Transverse colon (tissue), 4 donors: ENCODE data around the gene ZNF524. TPM values are rescaled to one million over a fixed set of nuclear protein-coding genes. Genes with fewer than 3 reads are reported as not detected.

Experiments
- DNase-seq: peaks from one replicate; pipeline ENCODE4 v3.0.0-alpha.2; 2019
- H3K27ac ChIP-seq, 4 donors: fragments of 200-600 bp; sonication (generic); 2 replicates each; pipeline ENCODE4 v1.5.1; 2016 to 2018; ENCODE audit warnings: inconsistent platforms in 4 of 4
- H3K27me3 ChIP-seq: fragments of 200-600 bp; sonication (generic); 2 replicates; pipeline ENCODE4 v1.5.1; 2017; ENCODE audit warnings: inconsistent platforms
- H3K36me3 ChIP-seq, 4 donors: fragments of 200-600 bp; sonication (generic); 2 replicates each; pipeline ENCODE4 v1.5.1; 2017 to 2019; ENCODE audit warnings: inconsistent platforms in 4 of 4
- H3K4me1 ChIP-seq, 4 donors: fragments of 200-600 bp; sonication (generic); 2 replicates each; pipeline ENCODE4 v1.5.1; 2017 to 2020; ENCODE audit warnings: inconsistent platforms in 4 of 4
- H3K4me3 ChIP-seq, 4 donors: fragments of 200-600 bp; sonication (generic); 1 replicate in 1 of 4; 2 replicates in 3 of 4; pipeline versions ENCODE4 v1.5.1 to v1.6.1; 2017 to 2019; ENCODE audit warnings: inconsistent platforms in 4 of 4
- H3K9me3 ChIP-seq, 2 donors: fragments of 200-600 bp; sonication (generic); 2 replicates each; pipeline ENCODE4 v1.5.1; 2017 to 2019; ENCODE audit warnings: inconsistent platforms in 2 of 2
- CTCF ChIP-seq, 5 experiments: fragments of 200-600 bp in 3 of 5; fragments of 450-650 bp in 2 of 5; sonication (generic) in 3 of 5; IDR thresholded peaks; 1 replicate in 2 of 5; 2 replicates in 3 of 5; pipeline ENCODE4 v1.5.1; 2016 to 2017; ENCODE audit warnings: antibody characterized with exemption in 5 of 5, inconsistent platforms in 3 of 5, mild to moderate bottlenecking in 2 of 5, moderate library complexity in 1 of 5
- EP300 ChIP-seq: sonication (generic); formaldehyde crosslinking; IDR thresholded peaks from one replicate; pipeline ENCODE4 v1.6.1; 2017; ENCODE audit warnings: antibody characterized with exemption, low read depth
- POLR2A ChIP-seq: fragments of 450-650 bp; IDR thresholded peaks from one replicate; pipeline ENCODE4 v1.6.1; 2016; ENCODE audit warnings: antibody characterized with exemption, mild to moderate bottlenecking, moderate library complexity
- POLR2AphosphoS5 ChIP-seq, 3 donors: sonication (generic); formaldehyde crosslinking; IDR thresholded peaks; one replicate each; pipeline ENCODE4 v1.6.1; 2016; ENCODE audit warnings: antibody characterized with exemption in 3 of 3
- WGBS, 2 donors: methylation state at CpG; one replicate each; pipeline ENCODE4 v1.1.5; 2018; ENCODE audit warnings: low coverage in 1 of 2; 5-methylcytosine and 5-hydroxymethylcytosine counted together
- in situ Hi-C, 4 donors: fragments of 200-750 bp; cut with MboI; loops; one replicate each; pipeline versions ENCODE4 v1.15.0 to v1.15.1; 2017; ENCODE audit warnings: low sequenced_read_pairs in 3 of 4, low pct_ligation_motif_present in 1 of 4, low pct_unique_long_range_greater_than_20kb in 1 of 4
- intact Hi-C: fragments of 100-400 bp; cut with DNase I; formaldehyde crosslinking; loops from one replicate; pipeline ENCODE4 v1.15.1; 2023; ENCODE audit warnings: low total_unique reads
- total RNA-seq, 4 donors: library from RNA; depleted of rRNA; stranded (reverse); fragments of >200 nt; gene quantifications; one replicate each; pipeline ENCODE4 v1.1.0, GENCODE V29; 2016

Gene ZNF524
- total RNA-seq, 4 donors from 2014 or later, result 17.7 to 51.1 (median 37.9) TPM

- peak overlapping the region in 1 of 4 donors; percentile 99 for H3K27ac ChIP-seq
- TF ChIP-seq POLR2AphosphoS5 (IDR thresholded peaks at IDR 0.05), result no peak
- no peak for TF ChIP-seq EP300
- no peak for TF ChIP-seq POLR2A
- no peak for TF ChIP-seq CTCF (IDR thresholded peaks at IDR 0.05)
- WGBS, 2 donors, result 88% methylated on average over 4 of the region's 4 CpGs; no CpG with 5 or more reads in 1 of the 2 donors
- DNase-seq, result no peak
- peaks cover 22 to 58% (median 31%) of the 10 kb centered on the region in 4 donors for H3K4me1 ChIP-seq
- in situ Hi-C loops, result no loop called here
- intact Hi-C loops, result no loop called here
- H3K27me3 ChIP-seq, result no peaks in the 10 kb centered on the region
- no peaks in the 10 kb centered on the region for H3K36me3 ChIP-seq
- peak overlapping the region in 1 of 4 donors; percentile 95 for H3K4me3 ChIP-seq
- H3K9me3 ChIP-seq, result no peaks in the 10 kb centered on the region
These were observed 36.6 kb downstream of the ZNF524 start for GRCh38 chr19:55636723-55637122.

- no peak for TF ChIP-seq CTCF (IDR thresholded peaks at IDR 0.05)
- no peak for TF ChIP-seq POLR2A
- no peak for TF ChIP-seq EP300
- no peak for TF ChIP-seq POLR2AphosphoS5 (IDR thresholded peaks at IDR 0.05)
- peaks cover 22 to 61% (median 40%) of the 10 kb centered on the region in 4 donors for H3K4me1 ChIP-seq
- 83 to 93% methylated on average over 3 to 11 of the region's 11 CpGs for WGBS, 2 donors
- H3K27me3 ChIP-seq, result no peaks in the 10 kb centered on the region
- in situ Hi-C loops, result no loop called here
- H3K9me3 ChIP-seq, result no peaks in the 10 kb centered on the region
- no peak overlapping the region for H3K4me3 ChIP-seq
- intact Hi-C loops, result no loop called here
- DNase-seq, result no peak
- H3K36me3 ChIP-seq, result no peaks in the 10 kb centered on the region
- H3K27ac ChIP-seq, result no peak overlapping the region
These were observed 37.4 kb downstream of the ZNF524 start for GRCh38 chr19:55637534-55637933.

- no peak overlapping the region for H3K4me3 ChIP-seq
- no peak for DNase-seq
- H3K27me3 ChIP-seq, result no peaks in the 10 kb centered on the region
- H3K4me1 ChIP-seq, result peaks cover 22 to 67% (median 48%) of the 10 kb centered on the region in 4 donors
- H3K27ac ChIP-seq, result peak overlapping the region in 1 of 4 donors; percentile 98
- 79 to 100% methylated on average over 2 to 6 of the region's 6 CpGs for WGBS, 2 donors
- H3K36me3 ChIP-seq, result no peaks in the 10 kb centered on the region
- no peaks in the 10 kb centered on the region for H3K9me3 ChIP-seq
- intact Hi-C loops (no loop called here), in situ Hi-C loops (no loop called here)
- TF ChIP-seq CTCF (IDR thresholded peaks at IDR 0.05), result peak in 4 of 5 experiments; percentile 20 to 36 (median 32)
- TF ChIP-seq EP300, result no peak
- TF ChIP-seq POLR2A, result no peak
- TF ChIP-seq POLR2AphosphoS5 (IDR thresholded peaks at IDR 0.05), result no peak
These were observed 38.8 kb downstream of the ZNF524 start for GRCh38 chr19:55638864-55639359.

GRCh38 chr19:55640043-55640576 is 40.0 kb downstream of the ZNF524 start:
- Histone ChIP-seq H3K9me3 (no peaks in the 10 kb centered on the region), H3K4me1 (peaks cover 25 to 72% (median 53%) of the 10 kb centered on the region in 4 donors), H3K4me3 (peak overlapping the region in 3 of 4 donors; percentile 89 to 99 (median 92)), H3K27me3 (no peaks in the 10 kb centered on the region), H3K36me3 (no peaks in the 10 kb centered on the region), H3K27ac (peak overlapping the region; percentile 93 to 98 (median 95))
- TF ChIP-seq POLR2A (no peak), EP300 (no peak), CTCF (IDR thresholded peaks at IDR 0.05) (peak; percentile 25 to 41 (median 30)), POLR2AphosphoS5 (IDR thresholded peaks at IDR 0.05) (peak in 2 of 3 donors; percentile 19 to 26)
- in situ Hi-C loops (no loop called here), intact Hi-C loops (no loop called here)
- DNase-seq, result peak; percentile 73
- WGBS, 2 donors, result 40 to 48% methylated on average over 2 to 38 of the region's 38 CpGs
